D721Med (cell line): ENCODE measurements around the gene PRKCA.
"Not testable (repeated sequence)": the region's sequence is repeated elsewhere in the genome, so short reads cannot be mapped to it uniquely, and the experiment has no call there.

Source experiments
- DNase-seq: peaks from one replicate; pipeline ENCODE4 v3.0.0; 2011; ENCODE audit warnings: low spot score; ENCODE audit not compliant: insufficient read length
- FAIRE-seq: peaks from 2 replicates; lab custom pipeline; 2011; peaks lifted over from hg19 to GRCh38; lab: Jason Lieb, UNC
- TF ChIP-seq, protein P1 (sequence below): IDR thresholded peaks from 2 replicates; pipeline ENCODE4 v1.5.1; 2012; ENCODE audit warnings: mild to moderate bottlenecking, control low read depth; ENCODE audit not compliant: insufficient read depth; ENCODE audit errors: missing control alignments

PRKCA gene

DNA sequence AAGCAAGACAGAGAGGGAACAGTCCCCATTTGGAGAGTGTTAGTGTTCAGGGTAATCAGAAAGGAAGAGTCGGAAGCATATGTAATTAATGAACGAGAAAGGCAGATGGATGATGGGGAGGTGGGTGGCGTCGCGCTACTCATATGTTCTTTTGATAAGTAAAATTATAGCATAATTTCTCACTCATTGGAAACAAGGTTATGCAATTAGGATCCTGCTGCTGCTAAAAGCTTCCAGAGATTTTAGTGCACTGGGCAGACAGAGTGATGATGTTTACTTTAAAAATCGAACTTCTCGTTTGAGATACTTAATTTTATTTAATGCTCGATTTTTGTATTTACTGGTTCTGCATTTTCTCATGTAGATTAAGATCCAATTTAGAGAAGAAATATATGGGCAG is 96.2 kb downstream of the PRKCA start:
- FAIRE-seq (no peak), DNase-seq (no peak)
- TF ChIP-seq, protein P1, sequence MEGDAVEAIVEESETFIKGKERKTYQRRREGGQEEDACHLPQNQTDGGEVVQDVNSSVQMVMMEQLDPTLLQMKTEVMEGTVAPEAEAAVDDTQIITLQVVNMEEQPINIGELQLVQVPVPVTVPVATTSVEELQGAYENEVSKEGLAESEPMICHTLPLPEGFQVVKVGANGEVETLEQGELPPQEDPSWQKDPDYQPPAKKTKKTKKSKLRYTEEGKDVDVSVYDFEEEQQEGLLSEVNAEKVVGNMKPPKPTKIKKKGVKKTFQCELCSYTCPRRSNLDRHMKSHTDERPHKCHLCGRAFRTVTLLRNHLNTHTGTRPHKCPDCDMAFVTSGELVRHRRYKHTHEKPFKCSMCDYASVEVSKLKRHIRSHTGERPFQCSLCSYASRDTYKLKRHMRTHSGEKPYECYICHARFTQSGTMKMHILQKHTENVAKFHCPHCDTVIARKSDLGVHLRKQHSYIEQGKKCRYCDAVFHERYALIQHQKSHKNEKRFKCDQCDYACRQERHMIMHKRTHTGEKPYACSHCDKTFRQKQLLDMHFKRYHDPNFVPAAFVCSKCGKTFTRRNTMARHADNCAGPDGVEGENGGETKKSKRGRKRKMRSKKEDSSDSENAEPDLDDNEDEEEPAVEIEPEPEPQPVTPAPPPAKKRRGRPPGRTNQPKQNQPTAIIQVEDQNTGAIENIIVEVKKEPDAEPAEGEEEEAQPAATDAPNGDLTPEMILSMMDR: no peak

DNA sequence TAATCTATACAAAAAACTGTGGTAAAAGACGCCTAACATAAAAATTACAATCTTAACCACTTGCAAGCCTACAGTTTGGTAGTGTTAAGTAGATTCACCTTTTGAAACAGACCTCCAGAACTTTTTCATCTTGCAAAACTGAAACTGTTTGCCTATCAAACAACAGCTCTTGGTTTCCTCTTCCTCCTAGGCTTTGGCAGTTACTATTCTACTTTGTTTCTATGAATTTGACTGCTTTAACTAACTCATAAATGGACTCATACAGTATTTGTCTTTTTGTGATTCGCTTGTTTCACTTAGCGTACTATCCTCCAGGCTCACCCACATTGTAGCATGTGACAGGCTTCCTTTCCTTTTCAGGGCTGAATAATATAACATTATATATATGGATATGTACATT is 97.0 kb downstream of the PRKCA start:
- FAIRE-seq (no peak), DNase-seq (no peak)
- TF ChIP-seq, protein P1: no peak

DNA sequence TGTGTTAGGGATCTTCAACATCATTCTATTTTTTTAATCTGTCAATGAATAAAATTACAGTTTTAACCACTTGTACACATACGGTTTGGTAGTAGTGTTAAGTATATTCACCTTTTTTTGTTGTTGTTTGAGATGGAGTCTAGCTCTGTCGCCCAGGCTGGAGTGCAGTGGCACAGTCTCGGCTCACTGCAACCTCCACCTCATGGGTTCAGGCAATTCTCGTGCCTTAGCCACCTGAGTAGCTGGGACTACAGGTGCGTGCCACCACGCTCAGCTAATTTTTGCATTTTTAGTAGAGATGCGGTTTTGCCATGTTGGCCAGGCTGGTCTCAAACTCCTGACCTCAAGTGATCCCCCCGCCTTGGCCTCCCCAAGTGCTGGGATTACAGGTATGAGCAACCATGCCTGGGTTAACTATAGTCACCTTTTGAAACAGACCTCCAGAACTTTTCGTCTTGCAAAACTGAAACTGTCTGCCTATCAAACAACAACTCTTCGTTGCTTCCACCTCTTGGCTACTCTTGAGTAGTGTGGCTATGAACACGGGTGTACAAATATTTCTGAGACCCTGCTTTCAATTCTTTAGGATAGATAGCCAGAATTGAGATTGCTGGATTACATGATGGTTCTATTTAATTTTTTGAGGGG is 97.8 kb downstream of the PRKCA start:
- not testable (repeated sequence) for FAIRE-seq, DNase-seq

DNA sequence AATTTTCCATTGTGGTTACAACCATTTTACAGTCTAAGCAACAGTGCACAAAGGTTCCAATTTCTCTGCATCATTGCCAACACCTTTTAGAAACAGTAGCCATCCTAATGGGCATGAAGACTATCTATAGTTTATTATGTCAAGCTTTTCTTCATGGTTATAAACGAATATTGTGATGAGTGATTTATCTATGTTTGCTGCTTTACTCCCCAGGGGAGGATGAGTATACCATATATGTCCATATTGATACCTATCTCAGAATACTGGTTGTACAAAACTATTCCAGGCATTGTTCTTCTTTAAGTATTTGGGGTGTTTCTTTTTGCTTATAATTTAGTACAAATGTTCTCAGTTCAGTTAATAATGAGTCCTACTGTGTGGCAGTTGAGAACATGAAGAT is 98.3 kb downstream of the PRKCA start:
- DNase-seq (no peak), FAIRE-seq (no peak)

DNA sequence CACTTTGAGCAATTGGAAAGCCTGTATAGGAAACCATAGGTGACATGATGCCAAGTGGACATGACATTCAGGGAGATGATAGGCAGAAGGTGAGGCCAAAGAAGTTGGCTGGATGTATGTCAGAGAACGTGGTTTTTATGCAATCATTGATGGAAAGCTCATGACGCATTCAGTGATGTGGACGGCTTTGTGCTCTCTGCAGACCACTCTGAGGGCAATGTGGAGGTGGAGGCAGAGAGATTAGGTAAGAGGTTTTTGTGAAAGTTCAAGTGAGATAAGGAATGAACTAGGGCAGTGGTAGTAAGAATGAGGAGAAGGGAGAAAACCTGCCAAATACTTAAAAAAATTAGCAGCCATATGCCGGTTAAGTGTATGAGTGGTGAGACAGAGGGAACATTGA is 99.0 kb downstream of the PRKCA start:
- TF ChIP-seq, protein P1: no peak

More for the DNA sequence above, 98.3 kb downstream of the PRKCA start:
- TF ChIP-seq, protein P1: no peak

DNA sequence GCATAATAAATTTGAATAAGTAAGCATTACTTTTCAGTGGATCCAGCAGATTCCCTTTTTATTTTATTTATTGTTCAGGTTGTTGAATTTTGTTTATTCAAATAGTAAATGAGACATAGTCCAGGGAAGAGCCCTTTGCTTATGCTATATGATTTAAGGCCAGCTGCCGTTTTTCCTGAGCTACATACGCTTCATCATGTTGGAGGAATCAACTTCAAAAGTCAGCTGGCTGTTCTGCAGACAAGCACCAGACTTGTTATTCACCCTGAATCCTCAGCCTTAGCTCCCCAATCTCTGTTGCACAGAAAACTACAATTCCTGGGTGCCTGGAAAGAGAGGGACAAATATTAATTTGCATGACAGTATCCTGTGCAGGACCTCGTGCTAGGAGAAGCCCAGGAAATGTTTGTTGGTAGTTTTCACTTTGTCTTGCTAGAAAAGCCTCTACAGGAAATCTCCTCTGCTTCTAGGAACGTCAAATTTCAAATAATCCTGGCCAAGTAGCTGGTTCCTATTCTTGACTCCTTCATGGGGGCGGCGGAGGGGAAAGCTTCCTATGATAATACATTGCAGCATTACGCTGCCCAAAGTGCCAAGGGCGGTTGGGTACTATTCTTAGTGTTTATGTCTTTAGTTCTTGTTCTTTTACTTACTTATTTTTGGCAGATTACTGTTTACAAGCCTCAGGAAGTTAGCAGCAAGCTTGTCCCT is 101.6 kb downstream of the PRKCA start:
- TF ChIP-seq, protein P1: no peak
- no peak for DNase-seq
- FAIRE-seq: no peak

More for the DNA sequence above, 99.0 kb downstream of the PRKCA start:
- DNase-seq (no peak), FAIRE-seq (no peak)

DNA sequence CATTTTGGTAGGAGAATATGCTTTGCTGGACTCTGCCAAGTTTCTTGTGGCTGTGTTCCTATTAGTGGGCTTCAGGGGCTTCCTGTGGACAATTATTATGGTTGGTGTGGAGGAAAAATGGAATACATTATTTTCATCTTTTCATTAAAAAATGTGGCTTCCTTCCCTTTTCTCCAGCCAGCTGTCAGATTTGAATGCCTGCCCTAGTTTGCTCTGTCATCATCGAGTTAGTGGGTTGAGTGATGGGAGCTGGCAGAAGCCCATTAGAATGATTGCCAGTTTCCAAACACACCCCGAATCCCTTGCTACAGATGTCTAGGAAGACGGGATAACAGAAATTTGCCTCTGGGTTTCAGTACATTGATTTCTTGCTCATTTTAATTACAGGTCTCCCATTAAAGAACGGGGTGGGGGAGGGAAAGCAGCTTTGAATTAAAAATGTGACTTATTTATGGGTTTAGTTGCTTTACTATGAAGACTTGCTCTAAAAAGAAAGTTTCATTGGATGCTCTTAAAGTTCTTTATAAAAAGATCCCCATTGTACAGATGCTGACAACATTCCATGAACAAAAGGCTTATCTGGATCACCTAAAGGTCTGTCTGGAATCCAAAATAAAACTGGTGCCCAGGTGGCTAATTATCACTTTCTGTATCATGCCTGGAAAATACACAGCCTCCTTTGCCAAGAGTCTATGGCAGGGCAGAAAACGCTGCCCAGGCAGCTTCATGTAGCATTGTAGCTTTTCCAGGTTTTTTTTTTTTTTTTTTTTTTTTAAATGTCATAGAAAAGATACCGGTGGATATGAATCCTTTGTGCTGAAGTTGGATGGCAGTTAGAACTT is 103.6 kb downstream of the PRKCA start:
- TF ChIP-seq, protein P1: no peak
- FAIRE-seq (no peak), DNase-seq (no peak)
